HG03103 (cell line): ENCODE data around the gene OR8A1.

Source experiments
- ATAC-seq: cut with Tn5 transposase; IDR thresholded peaks from one replicate; pipeline ENCODE4 v1.9.1; 2021; ENCODE audit warnings: low read depth; ENCODE audit not compliant: unreplicated experiment

Gene OR8A1

DNA sequence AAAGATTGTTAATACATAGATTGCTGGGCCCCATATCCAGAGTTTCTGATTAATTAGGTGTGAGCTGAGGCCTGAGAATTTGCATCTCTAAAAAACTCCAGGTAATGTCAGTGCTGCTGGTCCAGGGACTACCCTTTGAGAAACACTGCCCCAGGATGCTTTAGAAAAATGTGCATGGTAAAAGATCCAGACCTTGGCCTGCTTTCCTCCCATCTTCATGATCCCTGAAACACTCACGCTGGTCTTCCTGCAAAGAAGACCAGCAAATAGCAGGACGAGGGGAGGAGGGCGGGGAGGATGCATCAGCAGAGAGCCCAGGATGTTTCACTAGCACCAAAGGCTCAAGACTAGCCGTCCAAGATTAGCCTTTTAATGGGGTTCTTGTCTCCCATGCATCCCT is at the start of gene OR8A1:
Gene OR8A1, plus strand, starts transcription at position 301 of the 400 bp plus-strand sequence. CDS start 123 bp downstream, outside the sequence.
- ATAC-seq: no peak

- no peak for ATAC-seq
These were observed 49.3 kb upstream of the OR8A1 start for GRCh38 chr11:124520550-124520854.

- no peak for ATAC-seq
These were observed 36.2 kb upstream of the OR8A1 start for GRCh38 chr11:124533626-124534025.

DNA sequence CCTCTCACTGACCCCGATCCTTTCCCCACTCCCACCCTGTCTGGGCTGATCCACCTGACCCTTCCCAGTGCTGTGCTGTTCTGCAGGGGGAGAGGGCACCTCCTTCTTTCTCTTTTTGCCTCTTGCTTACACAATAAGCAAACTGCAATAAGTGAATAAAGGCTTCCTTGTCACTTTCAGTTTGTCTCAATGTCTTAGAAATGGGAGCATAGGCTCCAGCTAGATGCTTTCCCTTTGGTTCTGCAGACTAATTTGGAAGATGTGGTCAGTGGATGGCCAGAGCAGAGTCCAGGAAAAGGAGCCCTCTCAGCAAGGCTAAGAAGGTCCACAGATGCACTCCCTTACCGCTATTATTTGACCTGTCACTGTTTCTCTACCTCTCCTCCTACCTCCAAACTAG is 35.7 kb upstream of the OR8A1 start:
- no peak for ATAC-seq

GRCh38 chr11:124535552-124536232 is 34.1 kb upstream of the OR8A1 start:
- no peak for ATAC-seq

GRCh38 chr11:124536520-124536919 is 33.3 kb upstream of the OR8A1 start:
- ATAC-seq: no peak

DNA sequence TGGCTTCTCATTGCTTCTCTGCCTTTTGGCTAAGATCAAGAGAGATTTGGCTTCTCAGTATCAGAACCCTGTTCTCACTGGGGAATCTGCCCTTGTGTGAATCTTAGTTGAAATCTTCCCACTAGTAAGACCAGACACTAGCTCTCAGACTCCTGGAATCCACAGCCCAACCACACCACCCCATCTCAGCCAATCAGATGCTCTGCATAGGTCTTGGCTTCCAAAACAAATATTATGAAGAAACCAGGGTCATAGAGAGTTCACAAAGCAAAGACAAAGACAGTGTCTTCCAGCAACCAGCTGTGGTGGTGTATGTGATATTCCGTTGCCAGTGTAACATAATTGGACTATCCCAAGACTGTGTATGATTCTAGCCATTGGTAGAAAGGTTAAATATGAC is 31.8 kb upstream of the OR8A1 start:
- no peak for ATAC-seq

DNA sequence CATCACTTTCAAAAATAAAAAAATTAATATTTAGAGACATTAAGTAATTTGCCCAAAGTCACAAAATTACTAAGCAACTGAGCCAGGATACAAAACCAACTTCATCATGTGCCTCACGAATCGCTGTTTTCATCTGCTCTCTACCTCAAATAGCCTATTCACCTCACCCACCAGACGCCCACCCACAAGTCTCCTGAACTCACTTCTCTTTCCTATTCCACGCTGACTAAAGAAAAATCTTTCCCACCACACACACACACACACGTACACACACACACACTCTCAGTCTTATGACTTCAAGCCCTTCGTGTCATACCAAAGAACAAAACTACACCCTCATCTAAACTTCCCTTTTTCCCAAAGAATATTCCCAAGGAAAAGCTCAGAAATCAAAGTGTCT is 28.6 kb upstream of the OR8A1 start:
- no peak for ATAC-seq

- no peak for ATAC-seq
These were observed 26.7 kb upstream of the OR8A1 start for GRCh38 chr11:124543145-124543544.

DNA sequence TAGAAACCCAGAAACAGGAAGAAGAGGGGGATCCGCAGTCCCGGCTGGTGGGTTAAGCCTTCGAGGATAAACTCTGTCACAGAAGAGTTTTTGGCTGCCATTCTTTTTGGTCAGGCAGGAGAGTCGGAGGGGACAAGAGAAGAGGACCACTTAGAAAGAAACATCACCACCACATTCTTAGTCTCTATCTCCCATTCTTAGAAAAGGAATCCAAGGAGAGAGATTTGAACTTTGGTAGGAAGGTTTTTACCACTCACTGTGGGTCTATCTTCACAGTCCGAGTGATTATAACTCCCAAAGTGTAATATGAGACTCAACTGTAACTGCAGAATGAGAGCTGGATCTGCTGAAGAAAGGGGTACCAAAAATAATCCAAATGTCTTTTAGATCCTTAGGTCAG is 26.2 kb upstream of the OR8A1 start, which contains the start of gene OR8B12:
Gene OR8B12, minus strand, starts transcription at position 101 of the 400 bp plus-strand sequence. Its CDS starts 0 bp downstream, at position 101.
- ATAC-seq: no peak

- ATAC-seq: no peak
These were observed 18.6 kb upstream of the OR8A1 start for GRCh38 chr11:124551189-124551588.

GRCh38 chr11:124551987-124552386 is 17.8 kb upstream of the OR8A1 start:
- no peak for ATAC-seq

- no peak for ATAC-seq
These were observed 13.0 kb upstream of the OR8A1 start for GRCh38 chr11:124556828-124557227.

- no peak for ATAC-seq
These were observed 363 bp downstream of the OR8A1 start for GRCh38 chr11:124570160-124570559.

DNA sequence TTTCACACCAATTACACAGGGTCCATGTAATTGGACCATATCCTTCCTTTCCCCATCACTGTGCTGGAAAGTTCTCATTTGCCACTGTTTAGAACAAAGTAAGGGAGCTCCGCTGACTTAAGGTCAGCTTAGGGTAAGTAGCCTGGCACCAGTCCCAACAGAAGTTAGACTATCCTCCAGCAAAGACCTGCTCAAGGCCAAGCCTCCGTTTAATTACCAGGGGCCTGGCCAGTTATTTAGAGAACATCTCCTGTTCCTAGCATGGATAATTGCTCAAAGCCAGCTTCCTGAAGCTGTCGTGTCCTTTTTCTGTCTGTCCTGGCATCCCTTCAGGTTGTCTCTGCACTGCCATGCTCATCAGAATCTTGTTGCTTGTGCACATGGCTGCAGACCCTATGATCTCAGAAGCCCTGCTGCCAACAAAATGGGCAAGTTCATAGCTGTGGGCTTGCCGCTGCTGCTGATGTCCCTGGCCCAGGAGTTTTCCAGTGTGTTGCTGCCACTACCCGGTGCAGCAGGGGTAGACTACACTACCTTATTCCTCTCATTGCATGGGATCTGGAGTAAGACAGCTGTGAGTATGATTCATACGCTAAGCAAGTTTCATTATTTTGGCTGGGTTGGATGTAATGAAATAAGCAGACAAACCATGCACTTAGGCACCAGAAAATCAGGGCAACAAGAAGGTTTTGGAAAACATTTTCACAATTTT is 8.1 kb downstream of the OR8A1 start:
- no peak for ATAC-seq

DNA sequence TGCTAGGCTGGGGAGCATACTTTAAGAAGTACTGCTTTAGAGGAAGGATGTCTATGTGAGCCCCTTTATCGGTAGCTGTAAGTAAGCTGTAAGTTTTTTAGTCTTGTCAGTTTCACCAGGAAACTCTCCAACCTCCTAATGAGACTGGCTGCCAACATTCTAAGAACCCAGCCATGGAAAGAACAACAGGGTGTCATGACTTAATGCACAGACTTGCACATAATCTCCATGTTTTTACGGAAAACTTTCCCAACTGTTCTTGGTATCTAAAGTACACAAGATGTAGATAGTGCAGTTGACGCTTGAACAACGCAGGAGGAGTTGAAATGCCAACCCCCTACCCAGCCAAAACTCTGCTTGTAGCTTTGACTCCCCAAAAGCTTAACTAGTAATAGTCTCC is 9.0 kb downstream of the OR8A1 start:
- no peak for ATAC-seq

- no peak for ATAC-seq
These were observed 12.0 kb downstream of the OR8A1 start for GRCh38 chr11:124581817-124582216.

GRCh38 chr11:124582565-124582964 is 12.8 kb downstream of the OR8A1 start:
- no peak for ATAC-seq

- ATAC-seq: no peak
These were observed 14.0 kb downstream of the OR8A1 start for GRCh38 chr11:124583781-124584180.

- no peak for ATAC-seq
These were observed 15.0 kb downstream of the OR8A1 start for GRCh38 chr11:124584681-124585372.

DNA sequence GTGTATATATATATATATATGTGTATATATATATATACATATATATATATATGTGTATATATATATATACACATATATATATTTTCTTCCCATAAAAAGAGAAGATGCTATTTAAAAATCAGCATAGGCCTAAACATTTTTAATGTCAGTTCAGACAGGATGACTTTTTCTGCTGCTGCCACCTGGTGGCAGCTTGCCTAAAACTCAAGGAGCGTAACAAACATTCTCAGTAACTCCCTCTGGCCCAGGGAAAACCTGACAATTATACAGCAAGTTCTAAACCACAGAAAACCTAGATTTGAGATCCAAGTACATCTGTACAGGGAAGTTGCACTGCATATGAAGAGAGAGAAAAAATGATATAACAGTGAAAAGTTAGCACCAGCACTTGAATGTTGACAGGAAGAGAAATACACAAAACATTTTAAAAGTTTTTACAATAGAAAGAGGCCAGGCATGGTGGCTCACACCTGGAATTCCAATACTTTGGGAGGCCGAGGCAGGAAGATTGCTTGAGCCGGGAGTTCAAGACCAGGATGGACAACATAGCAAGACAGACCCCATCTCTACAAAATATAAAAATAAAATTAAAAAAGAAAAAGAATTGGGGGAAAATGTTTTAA is 16.6 kb downstream of the OR8A1 start:
- peak; percentile 72 for ATAC-seq
